ENCODE measurements around the gene CTTNBP2NL. TPM values are rescaled to one million over a fixed set of nuclear protein-coding genes. Genes with fewer than 3 reads are reported as not detected.

The CTTNBP2NL gene
- total RNA-seq, 1 experiment from 2014 or later: 38.8 TPM

GRCh38 chr1:112358061-112358770, 37.8 kb upstream of the CTTNBP2NL start:
- Histone ChIP-seq H3T11ph (ENCODE audit: low read length) (no peak overlapping the region), H4K5ac (ENCODE audit: insufficient read length, low read depth, low read length) (no peak overlapping the region), H2BK120ac (ENCODE audit: low read depth, low read length, poor library complexity, severe bottlenecking) (no peak overlapping the region), H3K4me1 (ENCODE audit: insufficient read depth, low read length) (no peaks in the 10 kb centered on the region), H3K9ac (ENCODE audit: extremely low read depth, insufficient read length, low read length) (no peak overlapping the region), H3K23ac (ENCODE audit: insufficient read length, low read depth, low read length) (no peak overlapping the region), H4K20me1 (ENCODE audit: control insufficient read depth, insufficient read depth, insufficient read length) (no peaks in the 10 kb centered on the region), H4K8ac (replicated peaks; ENCODE audit: insufficient read length, low read depth, low read length) (no peak overlapping the region), H2BK12ac (ENCODE audit: insufficient read length, low read depth, low read length) (no peak overlapping the region), H2AFZ (ENCODE audit: low read length) (no peak overlapping the region), H2BK5ac (ENCODE audit: insufficient read length, low read length) (no peak overlapping the region), H3K56ac (ENCODE audit: insufficient read length, low read depth, low read length) (no peak overlapping the region), H3K23me2 (ENCODE audit: insufficient read length, low read depth, low read length, poor library complexity, severe bottlenecking) (no peaks in the 10 kb centered on the region), H3K27ac (ENCODE audit: insufficient read length, low read depth, low read length) (no peak overlapping the region), H2BK20ac (ENCODE audit: low read depth, low read length, poor library complexity, severe bottlenecking) (no peak overlapping the region), H3K79me1 (ENCODE audit: insufficient read depth, low read depth, low read length, poor library complexity, severe bottlenecking) (no peaks in the 10 kb centered on the region), H3K4me2 (ENCODE audit: insufficient read depth, insufficient read length, low read length) (no peak overlapping the region), H2AK5ac (ENCODE audit: insufficient read length, low read length) (no peak overlapping the region), H3K18ac (ENCODE audit: insufficient read length, low read depth, low read length) (no peak overlapping the region), H3K14ac (ENCODE audit: insufficient read depth, low read length) (no peak overlapping the region), H3K27me3 (ENCODE audit: insufficient read depth, low read length) (no peaks in the 10 kb centered on the region), H4K91ac (ENCODE audit: insufficient read length, low read depth, low read length) (no peak overlapping the region), H3K4ac (ENCODE audit: low read depth, low read length) (no peak overlapping the region), H3K79me2 (ENCODE audit: insufficient read depth, low read length) (no peaks in the 10 kb centered on the region), H3K9me3 (ENCODE audit: control insufficient read depth, low read depth, low read length) (no peaks in the 10 kb centered on the region), H2BK15ac (ENCODE audit: low read depth, low read length) (no peak overlapping the region)
- TF ChIP-seq, protein P1, sequence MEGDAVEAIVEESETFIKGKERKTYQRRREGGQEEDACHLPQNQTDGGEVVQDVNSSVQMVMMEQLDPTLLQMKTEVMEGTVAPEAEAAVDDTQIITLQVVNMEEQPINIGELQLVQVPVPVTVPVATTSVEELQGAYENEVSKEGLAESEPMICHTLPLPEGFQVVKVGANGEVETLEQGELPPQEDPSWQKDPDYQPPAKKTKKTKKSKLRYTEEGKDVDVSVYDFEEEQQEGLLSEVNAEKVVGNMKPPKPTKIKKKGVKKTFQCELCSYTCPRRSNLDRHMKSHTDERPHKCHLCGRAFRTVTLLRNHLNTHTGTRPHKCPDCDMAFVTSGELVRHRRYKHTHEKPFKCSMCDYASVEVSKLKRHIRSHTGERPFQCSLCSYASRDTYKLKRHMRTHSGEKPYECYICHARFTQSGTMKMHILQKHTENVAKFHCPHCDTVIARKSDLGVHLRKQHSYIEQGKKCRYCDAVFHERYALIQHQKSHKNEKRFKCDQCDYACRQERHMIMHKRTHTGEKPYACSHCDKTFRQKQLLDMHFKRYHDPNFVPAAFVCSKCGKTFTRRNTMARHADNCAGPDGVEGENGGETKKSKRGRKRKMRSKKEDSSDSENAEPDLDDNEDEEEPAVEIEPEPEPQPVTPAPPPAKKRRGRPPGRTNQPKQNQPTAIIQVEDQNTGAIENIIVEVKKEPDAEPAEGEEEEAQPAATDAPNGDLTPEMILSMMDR (conservative IDR thresholded peaks at IDR 0.05): no peak
- no peaks in the 10 kb centered on the region for H3K36me3 Mint-ChIP-seq (ENCODE audit: insufficient read depth in 1 of 3, low read depth in 3 of 3)
- no peak overlapping the region for H3K4me3 Mint-ChIP-seq
- H3K9me3 Mint-ChIP-seq: no peaks in the 10 kb centered on the region
- DNase-seq: no peak
- peaks cover 18 to 21% of the 10 kb centered on the region in 2 experiments for H3K4me1 Mint-ChIP-seq
- H3K27me3 Mint-ChIP-seq (ENCODE audit: low read depth): peaks cover 2% of the 10 kb centered on the region
- no peak overlapping the region for H3K27ac Mint-ChIP-seq
- WGBS (ENCODE audit: extremely low coverage, insufficient read length, low lambda C conversion rate): no CpG with 5 or more reads among the region's 8 CpGs
